Kidney epithelial cell (primary cell): Measurements from ENCODE around the gene CACNB1. TPM values are rescaled to one million over a fixed set of nuclear protein-coding genes. Genes with fewer than 3 reads are reported as not detected.

Experiments
- DNase-seq: peaks from one replicate; pipeline ENCODE4 v3.0.0-alpha.2; 2010; ENCODE audit warnings: low read depth
- H3K27me3 ChIP-seq: 2 replicates; pipeline ENCODE4 v1.6.0; 2011; ENCODE audit warnings: low read length; ENCODE audit not compliant: control insufficient read depth, insufficient read depth
- H3K36me3 ChIP-seq: 2 replicates; pipeline ENCODE4 v1.5.1; 2011; ENCODE audit warnings: low read length; ENCODE audit not compliant: control insufficient read depth, insufficient read depth
- H3K4me3 ChIP-seq: 2 replicates; pipeline ENCODE4 v1.5.1; 2011; ENCODE audit warnings: low read depth, mild to moderate bottlenecking, control low read depth, low read length
- total RNA-seq: library from RNA; depleted of rRNA; stranded (reverse); fragments of >200 nt; gene quantifications from 2 replicates; pipeline ENCODE4 v1.2.3, GENCODE V29; 2015
- TF ChIP-seq, protein P1 (sequence below): IDR thresholded peaks from 2 replicates; pipeline ENCODE4 v1.5.1; 2011; ENCODE audit warnings: mild to moderate bottlenecking, moderate library complexity, low read length, control low read depth, inconsistent platforms; ENCODE audit not compliant: insufficient read depth, poor library complexity, severe bottlenecking

The CACNB1 gene
- 6.0 and 7.1 TPM in 2 replicates for total RNA-seq

DNA sequence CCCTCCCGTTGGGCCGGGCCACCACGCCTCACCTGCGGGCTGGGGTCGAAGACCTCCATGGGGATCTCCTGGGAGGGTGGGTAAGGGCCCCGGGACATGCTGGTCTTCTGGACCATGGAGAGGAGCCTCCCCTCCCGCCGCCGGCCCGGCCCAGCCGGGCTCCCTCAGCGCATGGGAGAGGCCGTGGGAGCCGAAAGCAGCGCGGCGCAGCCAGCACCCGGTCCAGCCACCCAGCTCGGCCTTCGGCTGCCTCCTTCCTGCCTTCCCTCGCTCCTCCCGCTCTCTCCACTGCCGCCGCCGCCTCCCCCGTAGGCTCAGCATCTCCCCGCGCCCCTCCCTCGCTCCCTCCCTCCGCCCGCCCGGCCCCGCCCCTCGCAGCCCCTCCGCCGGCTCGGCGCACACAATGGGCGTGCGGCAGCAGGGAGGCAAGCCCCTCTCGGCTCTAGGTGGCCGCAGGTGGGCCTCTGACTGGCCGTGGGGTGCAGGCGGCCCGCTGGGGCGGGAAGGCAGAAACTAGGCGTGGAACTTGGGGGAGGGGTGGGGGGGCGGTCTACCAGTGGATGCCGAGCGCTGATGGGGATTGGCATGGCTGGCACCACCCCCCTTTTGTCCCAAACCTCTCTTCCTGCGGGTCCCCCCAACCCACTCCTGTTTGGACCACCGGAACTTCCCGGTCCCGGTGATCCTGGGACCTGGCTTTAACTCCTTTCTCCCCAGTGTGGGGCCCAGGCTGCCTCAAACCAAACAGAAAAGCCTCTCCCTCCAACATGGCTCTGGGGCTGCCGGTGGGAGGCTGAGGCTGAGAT is at the start of gene CACNB1:
Gene CACNB1, minus strand, starts transcription at position 290 of the 806 bp plus-strand sequence. Its CDS starts 174 bp downstream, at position 116.
- DNase-seq = no peak
- TF ChIP-seq, protein P1, sequence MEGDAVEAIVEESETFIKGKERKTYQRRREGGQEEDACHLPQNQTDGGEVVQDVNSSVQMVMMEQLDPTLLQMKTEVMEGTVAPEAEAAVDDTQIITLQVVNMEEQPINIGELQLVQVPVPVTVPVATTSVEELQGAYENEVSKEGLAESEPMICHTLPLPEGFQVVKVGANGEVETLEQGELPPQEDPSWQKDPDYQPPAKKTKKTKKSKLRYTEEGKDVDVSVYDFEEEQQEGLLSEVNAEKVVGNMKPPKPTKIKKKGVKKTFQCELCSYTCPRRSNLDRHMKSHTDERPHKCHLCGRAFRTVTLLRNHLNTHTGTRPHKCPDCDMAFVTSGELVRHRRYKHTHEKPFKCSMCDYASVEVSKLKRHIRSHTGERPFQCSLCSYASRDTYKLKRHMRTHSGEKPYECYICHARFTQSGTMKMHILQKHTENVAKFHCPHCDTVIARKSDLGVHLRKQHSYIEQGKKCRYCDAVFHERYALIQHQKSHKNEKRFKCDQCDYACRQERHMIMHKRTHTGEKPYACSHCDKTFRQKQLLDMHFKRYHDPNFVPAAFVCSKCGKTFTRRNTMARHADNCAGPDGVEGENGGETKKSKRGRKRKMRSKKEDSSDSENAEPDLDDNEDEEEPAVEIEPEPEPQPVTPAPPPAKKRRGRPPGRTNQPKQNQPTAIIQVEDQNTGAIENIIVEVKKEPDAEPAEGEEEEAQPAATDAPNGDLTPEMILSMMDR = no peak
- peak within 1 kb of the TSS; percentile 73 for H3K4me3 ChIP-seq

DNA sequence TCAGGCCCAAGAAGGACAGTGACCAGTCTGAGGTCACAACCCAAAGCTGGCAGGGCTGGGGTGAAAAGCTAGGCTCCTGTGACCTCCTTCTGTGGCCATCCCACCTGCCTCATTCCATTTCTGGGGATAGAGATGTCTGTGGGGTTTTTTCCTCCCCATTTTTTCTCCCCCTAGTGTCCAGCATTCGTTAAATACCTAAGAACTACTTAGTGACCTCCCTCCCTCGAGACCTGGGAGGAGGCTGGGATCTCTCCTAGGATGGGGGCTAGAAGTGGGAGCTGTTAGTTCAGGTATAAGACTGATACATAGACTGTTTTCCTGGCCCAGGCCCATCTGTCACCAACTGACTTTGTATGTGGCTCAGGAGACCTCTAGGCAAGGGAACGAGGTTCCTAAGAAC is 48.8 kb upstream of the CACNB1 start:
- H3K4me3 ChIP-seq = no peak overlapping the region
- H3K36me3 ChIP-seq = no peaks in the 10 kb centered on the region
- DNase-seq = no peak
- H3K27me3 ChIP-seq = peaks cover 2% of the 10 kb centered on the region
- TF ChIP-seq, protein P1 = peak; percentile 3

More for the DNA sequence above, at the start of gene CACNB1:
- H3K36me3 ChIP-seq = peaks cover 2% of the 10 kb centered on the region
- no peaks in the 10 kb centered on the region for H3K27me3 ChIP-seq

DNA sequence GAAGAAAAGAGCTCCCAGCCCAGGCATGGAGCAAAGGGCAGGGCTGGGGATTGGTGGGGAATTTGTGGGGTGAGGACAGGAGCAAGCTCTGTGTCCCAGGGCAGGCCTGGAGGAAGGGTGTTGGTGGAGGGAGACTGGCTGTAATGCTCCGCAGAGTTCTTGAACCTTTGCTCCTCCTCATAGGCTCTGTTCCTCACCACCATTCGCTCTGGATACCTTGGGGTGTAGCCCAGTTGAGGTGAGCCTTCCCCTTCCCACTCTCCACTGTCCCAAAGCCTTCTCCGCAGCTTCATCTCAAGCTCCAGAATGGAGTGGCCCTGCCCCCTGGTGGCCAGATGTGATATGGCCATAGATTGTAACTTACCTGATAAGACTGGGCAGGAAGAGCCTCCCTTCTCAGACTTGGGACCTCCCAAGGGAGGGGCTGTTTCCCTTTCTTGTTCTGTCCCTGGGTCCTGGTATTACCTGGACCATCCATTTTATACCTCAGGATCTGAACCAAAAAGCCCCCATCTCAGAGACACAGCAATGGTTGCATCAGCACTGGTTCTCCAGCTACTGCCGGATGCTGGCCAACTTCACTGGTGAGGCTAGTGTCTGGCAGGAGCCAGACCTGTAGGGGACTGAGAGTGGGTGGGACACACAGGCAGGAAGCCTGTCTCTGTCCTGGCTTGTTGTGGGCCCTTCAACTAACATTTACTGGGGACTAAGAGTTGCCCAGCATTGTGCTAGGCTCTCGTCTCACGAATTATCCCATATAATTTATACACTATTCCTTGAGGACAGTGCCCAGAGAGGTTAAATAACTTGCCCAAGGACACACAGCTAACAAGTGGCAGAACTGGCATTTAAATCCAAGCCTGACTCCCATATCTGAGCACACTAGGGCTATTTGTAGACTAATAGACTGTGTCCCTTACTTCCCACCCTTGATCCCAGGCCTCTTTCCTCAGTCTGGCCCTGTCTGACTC is 47.4 kb upstream of the CACNB1 start:
- peak; percentile 31 for DNase-seq
- Histone ChIP-seq H3K4me3 (no peak overlapping the region), H3K27me3 (peaks cover 3% of the 10 kb centered on the region), H3K36me3 (no peaks in the 10 kb centered on the region)
- TF ChIP-seq, protein P1 = peak; percentile 97

DNA sequence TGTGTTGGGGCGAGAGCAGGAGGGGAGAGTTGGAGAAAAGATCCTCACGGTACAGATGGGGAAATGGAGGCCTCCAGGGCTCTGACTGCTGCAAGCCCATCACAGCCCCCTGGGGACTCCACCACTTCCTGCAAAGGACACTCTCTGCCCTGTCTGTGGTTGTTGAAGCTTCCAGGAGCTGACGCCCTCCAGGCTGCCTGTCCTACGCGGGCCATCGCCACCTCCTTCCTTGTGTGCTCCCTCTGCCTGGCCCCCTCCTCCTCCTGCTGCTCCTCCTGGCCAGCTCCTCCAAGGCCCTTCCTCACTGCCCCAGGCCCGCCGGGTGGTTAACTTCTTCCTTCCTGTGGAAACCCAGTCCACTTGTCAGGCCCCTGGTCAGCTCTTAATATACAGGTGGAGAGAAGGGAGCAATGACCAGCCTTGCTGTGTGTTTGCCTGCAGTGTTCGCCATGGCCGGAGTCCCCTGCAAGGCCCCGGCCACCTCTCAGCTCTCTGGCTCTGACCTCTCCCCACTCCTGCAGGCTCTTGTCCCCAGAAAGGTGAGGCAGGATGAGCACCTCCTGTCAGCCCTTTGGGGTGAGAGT is 46.6 kb upstream of the CACNB1 start:
- no peak for DNase-seq
- TF ChIP-seq, protein P1 = no peak
- H3K4me3 ChIP-seq = no peak overlapping the region
- H3K36me3 ChIP-seq = no peaks in the 10 kb centered on the region
- H3K27me3 ChIP-seq = peaks cover 6% of the 10 kb centered on the region

DNA sequence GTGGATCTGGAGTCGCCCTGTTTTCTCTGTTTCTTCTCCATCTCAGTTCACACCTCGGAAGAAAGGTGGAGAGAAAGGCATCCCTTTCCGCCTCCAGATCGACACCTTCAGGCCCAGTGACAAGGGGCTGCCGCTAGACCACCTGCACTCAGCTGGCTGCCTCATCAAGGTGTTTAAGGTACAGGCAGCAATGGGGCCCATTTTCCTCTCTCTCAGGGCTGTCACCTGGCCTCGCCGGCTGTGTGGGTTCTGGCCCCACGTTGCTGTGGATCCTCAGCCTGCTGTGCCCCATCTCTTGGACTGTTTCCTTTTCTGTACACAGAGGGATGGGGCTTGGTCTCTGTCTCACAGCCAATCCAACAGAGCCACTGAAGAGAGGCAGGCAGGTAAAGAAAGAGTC is 45.7 kb upstream of the CACNB1 start:
- peaks cover 6% of the 10 kb centered on the region for H3K27me3 ChIP-seq
- H3K4me3 ChIP-seq = no peak overlapping the region
- TF ChIP-seq, protein P1 = no peak
- DNase-seq = no peak
- no peaks in the 10 kb centered on the region for H3K36me3 ChIP-seq
